ENCODE results near the gene ACSM3. TPM values are rescaled to one million over a fixed set of nuclear protein-coding genes. Genes with fewer than 3 reads are reported as not detected.
A peak's percentile ranks its signal among the peaks of the same experiment; 100 is the strongest.
"Not testable (repeated sequence)": the region's sequence is repeated elsewhere in the genome, so short reads cannot be mapped to it uniquely, and the experiment has no call there.

ACSM3 gene, protein sequence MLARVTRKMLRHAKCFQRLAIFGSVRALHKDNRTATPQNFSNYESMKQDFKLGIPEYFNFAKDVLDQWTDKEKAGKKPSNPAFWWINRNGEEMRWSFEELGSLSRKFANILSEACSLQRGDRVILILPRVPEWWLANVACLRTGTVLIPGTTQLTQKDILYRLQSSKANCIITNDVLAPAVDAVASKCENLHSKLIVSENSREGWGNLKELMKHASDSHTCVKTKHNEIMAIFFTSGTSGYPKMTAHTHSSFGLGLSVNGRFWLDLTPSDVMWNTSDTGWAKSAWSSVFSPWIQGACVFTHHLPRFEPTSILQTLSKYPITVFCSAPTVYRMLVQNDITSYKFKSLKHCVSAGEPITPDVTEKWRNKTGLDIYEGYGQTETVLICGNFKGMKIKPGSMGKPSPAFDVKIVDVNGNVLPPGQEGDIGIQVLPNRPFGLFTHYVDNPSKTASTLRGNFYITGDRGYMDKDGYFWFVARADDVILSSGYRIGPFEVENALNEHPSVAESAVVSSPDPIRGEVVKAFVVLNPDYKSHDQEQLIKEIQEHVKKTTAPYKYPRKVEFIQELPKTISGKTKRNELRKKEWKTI
- total RNA-seq = 10.8 TPM

DNA sequence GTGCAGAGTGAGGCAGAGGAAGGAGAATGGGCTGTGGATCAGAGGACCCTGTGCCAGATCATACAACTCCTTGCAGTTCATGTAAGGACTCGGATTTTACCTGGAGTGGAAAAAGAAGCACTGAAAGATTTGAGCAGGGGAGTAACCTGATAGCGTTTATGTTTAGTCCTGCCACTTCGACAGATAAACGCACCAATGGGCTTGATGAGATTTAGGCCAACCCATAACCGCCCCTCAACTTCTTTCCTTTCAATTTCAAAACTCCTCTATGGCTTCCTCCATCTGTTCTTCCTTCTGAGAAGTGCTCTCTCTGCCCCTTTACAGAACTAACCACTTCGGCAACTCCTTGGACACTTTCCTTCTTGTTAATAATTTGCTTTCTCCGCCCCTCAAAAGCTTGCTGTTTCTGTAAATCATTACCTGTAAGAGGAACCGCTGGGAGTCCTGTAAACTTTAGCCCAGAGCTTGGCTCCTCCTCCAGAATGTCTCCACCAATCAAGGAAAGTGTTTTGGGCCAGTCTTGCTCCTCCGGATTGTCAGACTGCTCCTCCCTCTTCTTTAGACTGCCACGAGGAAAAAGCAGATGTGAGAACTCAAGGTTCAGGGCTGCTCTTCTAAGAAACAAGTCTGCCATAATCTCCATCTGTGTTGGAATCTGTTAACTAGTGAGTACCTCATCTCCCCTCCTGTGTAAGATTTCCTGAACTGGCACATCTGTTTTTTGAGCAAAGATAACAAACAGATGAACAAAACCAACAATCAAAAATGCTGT is at the start of gene ACSM3:
ACSM3 (plus strand) TSS at position 554 of the 772 bp plus-strand sequence. CDS start 6,021 bp downstream, outside the sequence.
- Histone ChIP-seq H3K4me1 (ENCODE audit: insufficient read depth, low read length) (peaks cover 13% of the 10 kb centered on the region), H3K27me3 (ENCODE audit: insufficient read depth, low read length) (no peaks in the 10 kb centered on the region), H3K9me3 (ENCODE audit: low read depth, low read length) (no peaks in the 10 kb centered on the region), H3K4me3 (ENCODE audit: low read length) (peak within 1 kb of the TSS; percentile 47)

DNA sequence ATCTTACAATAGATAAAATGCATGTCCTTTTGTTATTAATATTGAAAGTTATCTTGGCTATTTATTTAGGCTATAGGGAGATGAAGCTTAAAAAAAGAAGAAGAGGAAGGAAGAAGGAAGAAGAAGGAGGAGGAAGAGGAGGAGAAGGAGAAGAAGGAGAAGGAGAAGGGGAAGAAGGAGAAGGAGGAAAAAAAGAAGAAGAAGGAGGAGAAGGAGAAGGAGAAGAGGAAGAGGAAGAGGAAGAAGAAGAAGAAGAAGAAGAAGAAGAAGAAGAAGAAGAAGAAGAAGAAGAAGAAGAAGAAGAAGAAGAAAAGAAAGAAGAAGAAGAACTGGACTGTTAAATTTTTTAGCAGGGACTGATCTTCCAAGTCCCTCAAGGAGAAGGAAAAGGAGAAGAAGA is 46.1 kb upstream of the ACSM3 start:
- not testable (repeated sequence) for H3K9me3 ChIP-seq (ENCODE audit: low read depth, low read length); H3K4me1 ChIP-seq (ENCODE audit: insufficient read depth, low read length); H3K4me3 ChIP-seq (ENCODE audit: low read length); H3K27me3 ChIP-seq (ENCODE audit: insufficient read depth, low read length)

DNA sequence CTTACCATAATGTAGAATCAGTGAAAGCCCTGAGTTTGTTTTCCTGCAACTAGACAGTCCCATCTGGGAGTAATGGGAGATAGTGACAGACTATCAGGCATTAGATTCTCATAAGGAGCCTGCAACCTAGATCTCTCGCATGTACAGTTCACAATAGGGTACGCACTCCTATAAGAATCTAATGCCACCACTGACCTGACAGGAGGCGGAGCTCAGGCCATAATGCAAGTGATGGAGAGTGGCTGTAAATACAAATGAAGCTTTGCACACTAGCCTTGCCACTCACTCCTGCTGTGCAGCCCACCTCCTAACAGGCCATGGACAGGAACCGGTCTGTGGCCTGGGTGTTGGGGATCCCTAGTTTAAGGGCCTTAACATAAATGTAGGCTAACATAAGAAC is 43.6 kb upstream of the ACSM3 start:
- Histone ChIP-seq H3K27me3 (ENCODE audit: insufficient read depth, low read length) (no peaks in the 10 kb centered on the region), H3K4me3 (ENCODE audit: low read length) (no peak overlapping the region), H3K4me1 (ENCODE audit: insufficient read depth, low read length) (no peaks in the 10 kb centered on the region), H3K9me3 (ENCODE audit: low read depth, low read length) (no peaks in the 10 kb centered on the region)

DNA sequence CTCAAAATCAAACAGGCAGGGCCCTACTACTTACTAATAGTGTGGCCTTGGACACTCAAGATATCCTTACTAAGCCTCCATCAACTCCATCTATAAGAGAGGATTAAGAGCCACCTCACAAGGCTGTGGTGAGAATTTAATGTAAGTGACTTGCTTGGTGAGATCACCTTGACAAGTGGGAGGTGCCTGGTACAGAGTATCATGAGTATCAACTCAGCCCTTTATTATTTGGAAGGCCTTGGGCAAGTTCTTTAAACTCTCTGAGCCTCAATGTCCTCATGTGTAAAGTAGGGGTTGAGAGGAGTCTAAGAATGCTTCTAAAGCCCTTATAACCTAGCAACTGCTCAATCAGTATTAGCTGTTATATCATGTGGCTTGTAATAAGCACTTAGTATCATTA is 37.2 kb upstream of the ACSM3 start:
- H3K9me3 ChIP-seq (ENCODE audit: low read depth, low read length) = no peaks in the 10 kb centered on the region
- no peaks in the 10 kb centered on the region for H3K27me3 ChIP-seq (ENCODE audit: insufficient read depth, low read length)

GRCh38 chr16:20727181-20727580 is 36.6 kb upstream of the ACSM3 start:
- no peaks in the 10 kb centered on the region for H3K4me1 ChIP-seq (ENCODE audit: insufficient read depth, low read length)
- H3K9me3 ChIP-seq (ENCODE audit: low read depth, low read length) = no peaks in the 10 kb centered on the region
- no peaks in the 10 kb centered on the region for H3K27me3 ChIP-seq (ENCODE audit: insufficient read depth, low read length)
- no peak overlapping the region for H3K4me3 ChIP-seq (ENCODE audit: low read length)

More for the DNA sequence above, 37.2 kb upstream of the ACSM3 start:
- Histone ChIP-seq H3K4me3 (ENCODE audit: low read length) (no peak overlapping the region), H3K4me1 (ENCODE audit: insufficient read depth, low read length) (no peaks in the 10 kb centered on the region)

- Histone ChIP-seq H3K27me3 (ENCODE audit: insufficient read depth, low read length) (no peaks in the 10 kb centered on the region), H3K4me1 (ENCODE audit: insufficient read depth, low read length) (no peaks in the 10 kb centered on the region), H3K9me3 (ENCODE audit: low read depth, low read length) (no peaks in the 10 kb centered on the region), H3K4me3 (ENCODE audit: low read length) (no peak overlapping the region)
These were observed 34.7 kb upstream of the ACSM3 start for GRCh38 chr16:20729141-20729540.

DNA sequence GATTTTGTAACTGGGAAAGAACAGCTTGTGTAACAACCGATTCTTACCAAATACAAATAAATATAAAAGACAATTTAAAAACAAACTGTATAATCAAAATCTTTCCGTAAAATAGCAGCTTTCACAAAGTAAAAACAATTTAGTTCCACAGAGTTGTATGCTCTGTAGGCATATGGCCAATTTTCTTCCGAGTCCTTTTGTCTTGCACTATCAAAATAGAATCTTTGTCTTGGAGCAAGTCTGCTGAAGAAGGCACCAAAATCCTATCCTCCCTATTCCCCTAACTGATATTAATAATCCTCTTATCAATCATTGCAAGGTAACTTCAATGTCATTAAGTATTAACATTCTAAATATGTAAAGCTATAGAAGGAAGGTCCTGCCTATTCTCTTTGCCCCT is 29.8 kb upstream of the ACSM3 start:
- Histone ChIP-seq H3K9me3 (ENCODE audit: low read depth, low read length) (no peaks in the 10 kb centered on the region), H3K4me3 (ENCODE audit: low read length) (no peak overlapping the region)

DNA sequence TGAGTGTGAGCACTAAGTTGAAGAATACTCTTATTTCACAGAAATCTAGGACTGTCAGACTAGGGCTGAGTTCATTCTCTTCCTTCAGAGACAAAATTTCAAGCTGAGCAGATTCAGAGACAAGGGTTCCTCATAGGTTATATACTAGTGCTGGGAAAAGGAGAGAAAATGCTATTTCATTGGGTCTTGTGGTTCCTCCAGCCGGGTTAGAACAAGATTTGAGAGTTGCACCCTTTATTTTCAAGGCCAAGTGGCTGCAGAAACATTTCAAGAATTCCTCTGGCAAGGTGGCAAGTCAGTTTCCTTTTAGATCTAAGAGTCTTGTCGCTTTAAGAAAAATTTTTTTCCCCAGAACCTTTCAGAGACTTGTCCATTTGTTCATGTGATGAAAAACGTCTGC is 29.0 kb upstream of the ACSM3 start:
- H3K4me3 ChIP-seq (ENCODE audit: low read length) = no peak overlapping the region
- H3K9me3 ChIP-seq (ENCODE audit: low read depth, low read length) = no peaks in the 10 kb centered on the region
- H3K4me1 ChIP-seq (ENCODE audit: insufficient read depth, low read length) = peaks cover 14% of the 10 kb centered on the region
- no peaks in the 10 kb centered on the region for H3K27me3 ChIP-seq (ENCODE audit: insufficient read depth, low read length)

More for the DNA sequence above, 29.8 kb upstream of the ACSM3 start:
- H3K27me3 ChIP-seq (ENCODE audit: insufficient read depth, low read length) = no peaks in the 10 kb centered on the region
- H3K4me1 ChIP-seq (ENCODE audit: insufficient read depth, low read length) = peaks cover 7% of the 10 kb centered on the region

GRCh38 chr16:20735490-20735889 is 28.3 kb upstream of the ACSM3 start:
- no peaks in the 10 kb centered on the region for H3K27me3 ChIP-seq (ENCODE audit: insufficient read depth, low read length)
- no peak overlapping the region for H3K4me3 ChIP-seq (ENCODE audit: low read length)
- H3K4me1 ChIP-seq (ENCODE audit: insufficient read depth, low read length) = peaks cover 21% of the 10 kb centered on the region
- H3K9me3 ChIP-seq (ENCODE audit: low read depth, low read length) = no peaks in the 10 kb centered on the region

GRCh38 chr16:20740007-20740883 is 23.6 kb upstream of the ACSM3 start:
- H3K4me3 ChIP-seq (ENCODE audit: low read length) = peak overlapping the region; percentile 100
- peaks cover 44% of the 10 kb centered on the region for H3K4me1 ChIP-seq (ENCODE audit: insufficient read depth, low read length)
- no peaks in the 10 kb centered on the region for H3K27me3 ChIP-seq (ENCODE audit: insufficient read depth, low read length)
- no peaks in the 10 kb centered on the region for H3K9me3 ChIP-seq (ENCODE audit: low read depth, low read length)

DNA sequence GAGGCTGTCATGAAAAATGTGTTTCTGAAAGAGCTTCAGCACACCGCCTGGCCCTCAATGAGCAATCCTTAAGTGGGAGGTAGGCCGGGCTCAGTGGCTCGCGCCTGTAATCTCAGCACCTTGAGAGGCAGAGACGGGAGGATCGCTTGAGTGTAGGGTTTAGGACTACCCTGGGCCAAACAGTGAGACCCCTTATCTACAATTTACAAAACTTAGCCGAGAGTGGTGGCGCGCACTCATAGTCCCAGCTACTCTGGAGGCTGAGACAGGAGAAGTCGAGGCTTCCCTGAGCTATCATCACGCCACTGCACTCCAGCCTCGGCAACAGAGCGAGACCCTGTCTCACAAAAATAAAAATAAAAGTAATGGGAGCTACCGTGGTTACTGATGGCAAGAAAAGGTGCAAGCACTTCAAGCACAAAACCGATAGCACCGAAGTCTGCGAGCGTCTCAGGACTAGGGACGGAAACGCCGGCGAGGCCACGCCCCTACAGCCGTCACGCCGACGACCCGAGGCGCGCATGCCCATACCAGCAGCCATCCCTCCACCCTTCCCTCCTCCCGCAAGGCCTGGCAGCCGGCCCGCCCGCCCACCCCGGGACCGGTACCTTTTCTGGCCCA is 22.8 kb upstream of the ACSM3 start:
- Histone ChIP-seq H3K9me3 (ENCODE audit: low read depth, low read length) (no peaks in the 10 kb centered on the region), H3K4me1 (ENCODE audit: insufficient read depth, low read length) (peaks cover 48% of the 10 kb centered on the region), H3K27me3 (ENCODE audit: insufficient read depth, low read length) (no peaks in the 10 kb centered on the region), H3K4me3 (ENCODE audit: low read length) (peak overlapping the region; percentile 100)

DNA sequence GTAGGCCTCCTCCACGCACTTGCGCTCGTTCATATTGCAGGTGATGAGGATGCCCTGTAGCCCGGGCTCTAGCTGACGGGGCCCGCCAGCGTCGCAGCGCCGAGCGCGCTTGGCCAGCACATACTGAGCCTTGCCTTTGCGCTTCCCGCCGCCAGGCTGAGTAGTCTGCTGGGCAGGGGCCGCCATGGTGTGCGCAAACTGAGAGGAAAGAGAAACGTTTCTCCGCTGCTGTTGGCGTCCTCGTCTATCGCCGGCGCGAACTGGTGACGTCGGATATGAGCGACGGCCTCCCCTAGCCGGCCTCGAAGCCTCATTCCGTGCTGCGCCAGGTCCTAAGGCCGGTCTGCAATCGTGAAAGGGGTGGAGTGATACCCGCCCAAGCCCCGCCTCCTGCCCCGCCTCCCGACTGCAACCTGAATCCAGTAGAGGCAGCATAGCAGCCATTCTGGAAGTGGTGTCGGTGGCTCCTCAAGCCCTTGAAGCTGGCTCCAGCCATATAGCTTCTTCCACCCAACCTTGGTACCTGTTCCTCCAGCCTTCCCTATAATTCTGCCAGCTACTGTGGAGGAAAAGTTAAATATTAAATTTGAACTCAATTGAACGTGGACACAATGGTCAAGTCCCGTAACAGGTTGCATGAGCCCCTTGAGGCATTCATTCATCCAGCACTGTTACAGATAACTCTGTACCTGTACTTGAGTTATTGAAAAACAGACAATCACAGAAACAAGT is 22.1 kb upstream of the ACSM3 start, which contains the start of gene THUMPD1:
THUMPD1 (minus strand) TSS at position 265 of the 732 bp plus-strand sequence; CDS start at position 186, 79 bp downstream.
- peaks cover 4% of the 10 kb centered on the region for H3K9me3 ChIP-seq (ENCODE audit: low read depth, low read length)
- H3K4me3 ChIP-seq (ENCODE audit: low read length) = peak within 1 kb of the TSS; percentile 100
- no peaks in the 10 kb centered on the region for H3K27me3 ChIP-seq (ENCODE audit: insufficient read depth, low read length)
- peaks cover 51% of the 10 kb centered on the region for H3K4me1 ChIP-seq (ENCODE audit: insufficient read depth, low read length)

GRCh38 chr16:20743591-20743990 is 20.2 kb upstream of the ACSM3 start:
- no peaks in the 10 kb centered on the region for H3K27me3 ChIP-seq (ENCODE audit: insufficient read depth, low read length)
- H3K4me1 ChIP-seq (ENCODE audit: insufficient read depth, low read length) = peaks cover 51% of the 10 kb centered on the region
- H3K4me3 ChIP-seq (ENCODE audit: low read length) = no peak overlapping the region
- H3K9me3 ChIP-seq (ENCODE audit: low read depth, low read length) = peaks cover 13% of the 10 kb centered on the region
